Neural cell (in vitro differentiated cells): ENCODE measurements around the gene TRAF2. TPM values are rescaled to one million over a fixed set of nuclear protein-coding genes. Genes with fewer than 3 reads are reported as not detected.

ENCODE experiments used
- H2AFZ ChIP-seq: fragments of 200-600, 300-800 bp; sonication (generic), shearing (Covaris generic); 2 replicates; pipeline ENCODE4 v1.6.0; 2014; ENCODE audit warnings: low read depth, mild to moderate bottlenecking, antibody characterized with exemption, low read length, moderate library complexity
- H3F3A ChIP-seq: fragments of 200-600 bp; shearing (Covaris generic); 2 replicates; pipeline ENCODE4 v1.6.1; 2016; ENCODE audit warnings: mild to moderate bottlenecking, moderate library complexity, mixed read lengths, antibody characterized with exemption, low read length; ENCODE audit not compliant: insufficient read depth, poor library complexity, severe bottlenecking
- H3K27ac ChIP-seq: fragments of 200-600, 300-800 bp; sonication (generic), shearing (Covaris generic); 2 replicates; pipeline ENCODE4 v1.5.1; 2014; ENCODE audit warnings: mild to moderate bottlenecking, low read length, moderate library complexity
- H3K27me3 ChIP-seq: fragments of 300-800, 200-600 bp; sonication (generic), shearing (Covaris generic); 2 replicates; pipeline ENCODE4 v1.6.0; 2014; ENCODE audit warnings: mild to moderate bottlenecking, low read depth, low read length, moderate library complexity; ENCODE audit not compliant: insufficient read depth
- H3K36me3 ChIP-seq: fragments of 300-800, 200-600 bp; sonication (generic), shearing (Covaris generic); 2 replicates; pipeline ENCODE4 v1.5.1; 2014; ENCODE audit warnings: mild to moderate bottlenecking, antibody characterized with exemption, low read length, moderate library complexity; ENCODE audit not compliant: insufficient read depth
- H3K4me2 ChIP-seq: fragments of 300-800, 200-600 bp; sonication (generic), shearing (Covaris generic); 2 replicates; pipeline ENCODE4 v1.6.0; 2014; ENCODE audit warnings: mild to moderate bottlenecking, low read length
- H3K4me3 ChIP-seq: fragments of 300-800, 200-600 bp; sonication (generic), shearing (Covaris generic); 2 replicates; pipeline ENCODE4 v1.5.1; 2014; ENCODE audit warnings: mild to moderate bottlenecking, low read length, moderate library complexity
- H3K79me2 ChIP-seq: fragments of 200-600 bp; shearing (Covaris generic); replicated peaks from 2 replicates; pipeline ENCODE4 v1.6.0; 2014; ENCODE audit warnings: mild to moderate bottlenecking, low read length, moderate library complexity; ENCODE audit not compliant: insufficient read depth
- H3K9ac ChIP-seq: fragments of 300-800, 200-600 bp; sonication (generic), shearing (Covaris generic); 2 replicates; pipeline ENCODE4 v1.6.1; 2016; ENCODE audit warnings: mild to moderate bottlenecking, low read length, mixed read lengths
- H3K9me2 ChIP-seq: fragments of 200-600 bp; shearing (Covaris generic); 2 replicates; pipeline ENCODE4 v1.6.1; 2016; ENCODE audit warnings: mild to moderate bottlenecking, low read length, mixed read lengths; ENCODE audit not compliant: insufficient read depth
- H3K9me3 ChIP-seq: fragments of 200-600, 300-800 bp; sonication (generic), shearing (Covaris generic); 2 replicates; pipeline ENCODE4 v1.6.1; 2016; ENCODE audit warnings: mild to moderate bottlenecking, mixed run types, low read length, moderate library complexity, mixed read lengths
- H4K20me1 ChIP-seq: fragments of 200-600 bp; shearing (Covaris generic); 2 replicates; pipeline ENCODE4 v1.6.1; 2016; ENCODE audit warnings: mild to moderate bottlenecking, mixed run types; ENCODE audit not compliant: insufficient read depth
- EP300 ChIP-seq: fragments of 450-650 bp; conservative IDR thresholded peaks from 2 replicates; pipeline ENCODE4 v1.6.1; 2014; ENCODE audit warnings: antibody characterized with exemption, mild to moderate bottlenecking, moderate library complexity; ENCODE audit not compliant: poor library complexity, severe bottlenecking
- EZH2 ChIP-seq: fragments of 200-600, 300-800 bp; shearing (Covaris generic), sonication (generic); IDR thresholded peaks from 2 replicates; pipeline ENCODE4 v1.6.1; 2014; ENCODE audit warnings: antibody characterized with exemption, low read length, borderline replicate concordance, mild to moderate bottlenecking; ENCODE audit not compliant: insufficient read depth, poor library complexity, severe bottlenecking
- MXI1 ChIP-seq: fragments of 450-650 bp; conservative IDR thresholded peaks from 2 replicates; pipeline ENCODE4 v1.6.1; 2014; ENCODE audit warnings: antibody characterized with exemption, mild to moderate bottlenecking; ENCODE audit not compliant: poor library complexity, severe bottlenecking
- POLR2AphosphoS5 ChIP-seq: IDR thresholded peaks from 2 replicates; pipeline ENCODE4 v1.6.1; 2012
- RAD21 ChIP-seq: fragments of 450-650 bp; conservative IDR thresholded peaks from 2 replicates; pipeline ENCODE4 v1.6.1; 2014; ENCODE audit warnings: antibody characterized with exemption, mild to moderate bottlenecking, moderate library complexity
- SMC3 ChIP-seq: fragments of 450-650 bp; conservative IDR thresholded peaks from 2 replicates; pipeline ENCODE4 v1.6.1; 2014; ENCODE audit warnings: antibody characterized with exemption, mild to moderate bottlenecking, moderate library complexity; ENCODE audit not compliant: poor library complexity
- TAF1 ChIP-seq: IDR thresholded peaks from 2 replicates; pipeline ENCODE4 v1.6.1; 2012; ENCODE audit warnings: low read depth
- polyA plus RNA-seq: library from polyadenylated mRNA; depleted of rRNA; stranded (reverse); fragments of >200 nt; gene quantifications from 2 replicates; pipeline ENCODE4 v1.2.3, GENCODE V29; 2014
- TF ChIP-seq, protein P1 (sequence below): IDR thresholded peaks from 2 replicates; pipeline ENCODE4 v1.6.1; 2012; ENCODE audit warnings: borderline replicate concordance
- TF ChIP-seq, protein P2 (sequence below): fragments of 450-650 bp; IDR thresholded peaks from 2 replicates; pipeline ENCODE4 v1.5.1; 2014; ENCODE audit warnings: antibody characterized with exemption, mild to moderate bottlenecking, moderate library complexity; ENCODE audit not compliant: poor library complexity, severe bottlenecking

Gene TRAF2
- polyA plus RNA-seq, 1 donor from 2014 or later: 14.6 TPM

DNA sequence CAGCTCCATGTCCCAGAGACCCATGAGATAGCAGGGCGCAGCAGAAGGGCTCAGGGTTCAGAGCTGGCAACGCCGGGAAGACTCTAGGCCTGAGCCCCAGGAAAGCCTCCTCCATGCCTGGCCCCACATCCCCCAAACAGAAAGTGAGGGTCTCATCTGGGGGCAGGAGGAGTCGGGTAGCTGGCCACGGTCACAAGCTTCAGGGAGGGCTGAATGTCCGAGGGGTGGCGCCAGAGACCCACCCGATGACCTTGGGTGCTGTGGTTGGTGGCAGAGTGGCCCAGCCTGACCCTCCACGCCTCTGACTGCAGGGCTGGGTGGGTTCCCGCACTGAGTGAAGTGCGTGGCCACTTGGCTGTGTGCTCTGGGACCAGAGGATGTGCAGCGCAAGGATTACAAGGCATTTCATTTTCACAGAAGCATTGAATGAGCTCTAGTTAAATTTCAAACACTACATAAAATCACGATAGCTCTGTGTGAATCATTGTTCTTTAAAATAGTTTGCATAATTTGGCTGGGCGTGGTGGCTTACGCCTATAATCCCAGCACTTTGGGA is 61.7 kb downstream of the TRAF2 start:
- Histone ChIP-seq H3K27ac (no peak overlapping the region), H3K4me2 (no peak overlapping the region), H3K27me3 (no peaks in the 10 kb centered on the region), H3K79me2 (peaks cover 8% of the 10 kb centered on the region), H3K4me3 (no peak overlapping the region), H4K20me1 (no peaks in the 10 kb centered on the region), H3K9ac (no peak overlapping the region), H2AFZ (no peak overlapping the region), H3K36me3 (no peaks in the 10 kb centered on the region), H3K9me3 (no peaks in the 10 kb centered on the region), H3F3A (no peaks in the 10 kb centered on the region), H3K9me2 (no peaks in the 10 kb centered on the region)
- TF ChIP-seq POLR2AphosphoS5 (no peak), MXI1 (no peak), EZH2 (no peak), EP300 (no peak), RAD21 (peak; percentile 34), SMC3 (no peak)
- TF ChIP-seq, protein P1, sequence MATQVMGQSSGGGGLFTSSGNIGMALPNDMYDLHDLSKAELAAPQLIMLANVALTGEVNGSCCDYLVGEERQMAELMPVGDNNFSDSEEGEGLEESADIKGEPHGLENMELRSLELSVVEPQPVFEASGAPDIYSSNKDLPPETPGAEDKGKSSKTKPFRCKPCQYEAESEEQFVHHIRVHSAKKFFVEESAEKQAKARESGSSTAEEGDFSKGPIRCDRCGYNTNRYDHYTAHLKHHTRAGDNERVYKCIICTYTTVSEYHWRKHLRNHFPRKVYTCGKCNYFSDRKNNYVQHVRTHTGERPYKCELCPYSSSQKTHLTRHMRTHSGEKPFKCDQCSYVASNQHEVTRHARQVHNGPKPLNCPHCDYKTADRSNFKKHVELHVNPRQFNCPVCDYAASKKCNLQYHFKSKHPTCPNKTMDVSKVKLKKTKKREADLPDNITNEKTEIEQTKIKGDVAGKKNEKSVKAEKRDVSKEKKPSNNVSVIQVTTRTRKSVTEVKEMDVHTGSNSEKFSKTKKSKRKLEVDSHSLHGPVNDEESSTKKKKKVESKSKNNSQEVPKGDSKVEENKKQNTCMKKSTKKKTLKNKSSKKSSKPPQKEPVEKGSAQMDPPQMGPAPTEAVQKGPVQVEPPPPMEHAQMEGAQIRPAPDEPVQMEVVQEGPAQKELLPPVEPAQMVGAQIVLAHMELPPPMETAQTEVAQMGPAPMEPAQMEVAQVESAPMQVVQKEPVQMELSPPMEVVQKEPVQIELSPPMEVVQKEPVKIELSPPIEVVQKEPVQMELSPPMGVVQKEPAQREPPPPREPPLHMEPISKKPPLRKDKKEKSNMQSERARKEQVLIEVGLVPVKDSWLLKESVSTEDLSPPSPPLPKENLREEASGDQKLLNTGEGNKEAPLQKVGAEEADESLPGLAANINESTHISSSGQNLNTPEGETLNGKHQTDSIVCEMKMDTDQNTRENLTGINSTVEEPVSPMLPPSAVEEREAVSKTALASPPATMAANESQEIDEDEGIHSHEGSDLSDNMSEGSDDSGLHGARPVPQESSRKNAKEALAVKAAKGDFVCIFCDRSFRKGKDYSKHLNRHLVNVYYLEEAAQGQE: no peak
- TF ChIP-seq, protein P2, sequence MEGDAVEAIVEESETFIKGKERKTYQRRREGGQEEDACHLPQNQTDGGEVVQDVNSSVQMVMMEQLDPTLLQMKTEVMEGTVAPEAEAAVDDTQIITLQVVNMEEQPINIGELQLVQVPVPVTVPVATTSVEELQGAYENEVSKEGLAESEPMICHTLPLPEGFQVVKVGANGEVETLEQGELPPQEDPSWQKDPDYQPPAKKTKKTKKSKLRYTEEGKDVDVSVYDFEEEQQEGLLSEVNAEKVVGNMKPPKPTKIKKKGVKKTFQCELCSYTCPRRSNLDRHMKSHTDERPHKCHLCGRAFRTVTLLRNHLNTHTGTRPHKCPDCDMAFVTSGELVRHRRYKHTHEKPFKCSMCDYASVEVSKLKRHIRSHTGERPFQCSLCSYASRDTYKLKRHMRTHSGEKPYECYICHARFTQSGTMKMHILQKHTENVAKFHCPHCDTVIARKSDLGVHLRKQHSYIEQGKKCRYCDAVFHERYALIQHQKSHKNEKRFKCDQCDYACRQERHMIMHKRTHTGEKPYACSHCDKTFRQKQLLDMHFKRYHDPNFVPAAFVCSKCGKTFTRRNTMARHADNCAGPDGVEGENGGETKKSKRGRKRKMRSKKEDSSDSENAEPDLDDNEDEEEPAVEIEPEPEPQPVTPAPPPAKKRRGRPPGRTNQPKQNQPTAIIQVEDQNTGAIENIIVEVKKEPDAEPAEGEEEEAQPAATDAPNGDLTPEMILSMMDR: peak; percentile 41

DNA sequence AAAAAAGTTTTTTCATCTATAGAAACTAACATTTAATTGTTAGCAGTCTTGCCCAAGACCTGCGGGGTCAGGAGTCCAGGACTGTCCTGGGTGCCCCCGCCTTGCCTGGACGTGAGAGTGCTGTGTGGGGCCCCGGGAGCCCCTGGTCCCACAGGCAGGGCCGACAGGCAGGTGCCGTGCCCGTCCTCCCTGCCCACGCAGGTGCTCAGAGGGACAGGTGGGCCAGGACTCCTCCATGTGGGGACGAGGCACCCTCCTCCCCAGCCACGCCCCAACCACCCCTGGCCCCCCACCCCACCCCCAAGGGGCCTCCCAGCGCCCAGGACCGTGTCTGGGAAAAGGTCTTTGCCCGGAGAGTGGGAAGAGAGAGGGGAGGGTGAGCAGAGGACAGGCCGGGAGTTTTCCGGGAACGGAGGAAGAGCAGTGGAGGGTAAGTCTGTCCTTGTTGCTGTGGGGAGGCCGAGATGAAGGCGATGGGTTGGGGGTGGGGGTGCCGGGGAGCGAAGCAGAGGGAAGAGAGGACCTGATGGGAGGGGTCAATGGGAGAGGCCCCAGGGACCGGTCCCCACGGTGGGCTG is 63.0 kb downstream of the TRAF2 start:
- H3K9me2 ChIP-seq: no peaks in the 10 kb centered on the region
- H3F3A ChIP-seq: no peaks in the 10 kb centered on the region
- peak overlapping the region; percentile 91 for H3K27ac ChIP-seq
- H3K9ac ChIP-seq: peak overlapping the region; percentile 93
- no peaks in the 10 kb centered on the region for H3K9me3 ChIP-seq
- H3K36me3 ChIP-seq: no peaks in the 10 kb centered on the region
- H3K4me2 ChIP-seq: peak overlapping the region; percentile 35
- no peaks in the 10 kb centered on the region for H3K27me3 ChIP-seq
- no peaks in the 10 kb centered on the region for H4K20me1 ChIP-seq
- H2AFZ ChIP-seq: peak overlapping the region; percentile 85
- no peaks in the 10 kb centered on the region for H3K79me2 ChIP-seq
- TF ChIP-seq POLR2AphosphoS5: no peak
- TF ChIP-seq RAD21: no peak
- TF ChIP-seq MXI1: no peak
- no peak for TF ChIP-seq SMC3
- no peak for TF ChIP-seq EP300
- TF ChIP-seq EZH2: no peak
- TF ChIP-seq TAF1: no peak
- TF ChIP-seq, protein P2: no peak
- TF ChIP-seq, protein P1: no peak
- peak overlapping the region; percentile 82 for H3K4me3 ChIP-seq
